ENCODE measurements around the gene MMAA.
"Not testable (repeated sequence)": the region's sequence is repeated elsewhere in the genome, so short reads cannot be mapped to it uniquely, and the experiment has no call there.

Gene MMAA

DNA sequence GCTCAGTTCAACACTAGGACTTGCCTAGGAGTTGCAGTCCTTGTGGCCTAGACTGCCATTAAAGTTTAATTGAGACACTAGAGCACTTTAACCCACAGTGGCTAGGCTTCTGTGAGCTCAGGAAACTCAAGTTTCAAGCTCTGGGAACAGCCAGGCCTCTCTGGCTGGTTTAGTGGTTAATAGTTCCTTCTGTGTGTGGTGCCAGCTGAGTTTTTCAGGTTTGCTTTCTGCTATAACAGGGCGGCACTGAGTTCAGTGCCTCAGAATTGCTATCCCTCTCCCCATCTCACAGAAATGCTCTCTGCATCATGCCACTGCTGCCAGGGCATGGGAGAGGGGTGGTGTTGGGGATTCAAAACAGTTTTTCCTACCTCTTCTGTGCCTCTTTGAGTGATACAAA is 15.9 kb downstream of the MMAA start:
- DNase-seq (ENCODE audit: low read depth in 2 of 2): no peak

DNA sequence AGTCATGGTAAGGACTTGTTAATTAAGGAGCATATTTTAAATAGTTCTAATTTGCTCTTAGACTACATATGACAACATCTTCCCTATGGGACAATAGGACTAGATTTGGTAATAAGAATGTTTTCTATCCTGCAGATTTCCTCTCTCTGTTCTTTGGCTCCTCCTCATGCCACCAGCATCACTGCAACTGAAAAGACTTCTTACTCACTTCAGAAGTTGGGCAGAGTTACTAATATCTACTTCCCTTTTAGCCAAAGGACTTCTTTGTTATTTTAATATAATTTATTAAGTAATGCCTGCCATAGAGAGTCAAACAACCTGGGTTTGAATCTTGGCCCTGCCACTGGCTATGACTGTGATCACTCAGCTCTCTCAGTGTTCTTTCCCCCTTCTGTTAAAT is 16.4 kb downstream of the MMAA start:
- DNase-seq (ENCODE audit: low read depth in 2 of 2): no peak

- DNase-seq (ENCODE audit: low read depth in 2 of 2): no peak
Measured at GRCh38 chr4:145639186-145639698, 20.1 kb downstream of the MMAA start.

DNA sequence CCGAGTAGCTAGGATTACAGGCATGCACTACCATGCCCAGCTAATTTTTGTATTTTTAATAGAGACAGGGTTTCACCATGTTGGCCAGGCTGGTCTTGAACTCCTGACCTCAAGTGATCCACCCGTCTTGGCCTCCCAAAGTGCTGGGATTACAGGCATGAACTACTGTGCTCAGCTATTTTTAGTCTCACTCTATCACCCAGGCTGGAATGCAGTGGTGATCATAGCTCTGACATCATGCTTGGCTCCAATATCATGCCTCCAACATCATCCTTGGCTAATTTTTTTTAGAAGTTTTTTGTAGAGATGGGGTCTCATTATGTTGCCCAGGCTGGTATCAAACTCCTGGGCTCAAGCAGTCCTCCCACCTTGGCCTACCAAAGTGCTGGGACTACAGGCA is 21.1 kb downstream of the MMAA start:
- peak in 1 of 2 experiments; percentile 29 for DNase-seq (ENCODE audit: low read depth in 2 of 2)

- DNase-seq (ENCODE audit: low read depth in 2 of 2): no peak
Measured at GRCh38 chr4:145643295-145643694, 24.1 kb downstream of the MMAA start.

GRCh38 chr4:145644699-145645098 is 25.5 kb downstream of the MMAA start:
- no peak for DNase-seq (ENCODE audit: low read depth in 2 of 2)

DNA sequence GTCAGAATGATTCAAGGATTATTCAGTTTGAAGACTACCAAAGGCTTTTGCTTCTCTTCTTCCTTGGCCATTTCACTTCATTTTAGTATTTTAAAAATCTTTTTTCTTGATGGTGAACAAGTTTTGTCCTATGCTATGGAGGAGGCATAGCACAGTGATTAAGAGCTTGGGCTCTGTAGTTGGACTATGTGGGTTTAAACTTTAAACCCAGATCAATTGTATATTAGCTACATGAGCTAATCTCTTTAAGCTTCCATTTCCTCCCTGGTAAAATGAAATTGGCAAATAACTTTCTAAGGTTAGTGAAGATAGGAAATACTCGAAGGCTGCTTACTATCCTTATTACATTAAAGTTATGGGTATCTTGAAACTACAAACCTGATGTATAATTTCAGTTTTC is 37.0 kb downstream of the MMAA start:
- DNase-seq (ENCODE audit: low read depth in 2 of 2): no peak

DNA sequence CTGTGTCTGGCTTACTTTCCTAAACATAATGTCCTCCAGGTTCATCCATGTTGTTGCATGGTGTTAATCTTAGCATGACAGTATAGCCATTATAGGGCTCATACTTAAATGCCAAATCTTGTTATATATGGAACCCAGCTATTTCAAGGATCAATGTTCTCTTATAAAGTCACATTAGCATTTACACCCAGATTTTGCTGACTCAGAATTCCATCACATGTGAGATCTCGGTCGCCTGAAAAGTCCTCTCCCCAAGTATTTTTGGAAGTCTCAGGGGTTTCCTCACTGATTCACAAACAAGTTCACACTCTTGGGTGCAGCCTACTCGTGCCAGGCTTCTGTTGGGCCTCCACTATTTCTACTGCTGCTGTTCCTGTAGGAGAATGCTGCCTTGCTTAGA is 40.9 kb downstream of the MMAA start:
- no peak for DNase-seq (ENCODE audit: low read depth in 2 of 2)

- DNase-seq (ENCODE audit: low read depth in 2 of 2): no peak
Measured at GRCh38 chr4:145663194-145663593, 44.0 kb downstream of the MMAA start.

GRCh38 chr4:145665773-145666172 is 46.6 kb downstream of the MMAA start:
- no peak for DNase-seq (ENCODE audit: low read depth in 2 of 2)

DNA sequence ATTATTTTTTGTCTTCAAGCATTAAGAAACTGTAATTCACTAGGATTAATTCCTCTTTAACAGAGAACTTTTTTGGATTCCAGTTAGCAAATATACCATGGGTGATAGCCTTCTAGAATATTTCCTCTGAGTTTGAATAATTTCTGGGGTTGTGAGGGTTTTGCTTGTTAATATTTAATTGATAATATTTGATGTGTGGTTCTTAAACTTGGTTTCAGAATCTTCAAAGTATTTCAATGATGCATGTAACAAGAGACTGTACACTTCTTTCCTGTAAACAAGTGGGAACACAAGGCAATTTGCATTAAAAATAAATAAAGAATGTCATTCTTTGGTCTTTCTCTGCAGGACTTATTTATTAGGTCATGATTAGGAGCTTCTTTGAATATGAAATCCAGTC is 51.2 kb downstream of the MMAA start:
- no peak for DNase-seq (ENCODE audit: low read depth in 2 of 2)

- DNase-seq (ENCODE audit: low read depth in 2 of 2): peak; percentile 32 to 38
Measured at GRCh38 chr4:145679520-145679919, 60.3 kb downstream of the MMAA start.

DNA sequence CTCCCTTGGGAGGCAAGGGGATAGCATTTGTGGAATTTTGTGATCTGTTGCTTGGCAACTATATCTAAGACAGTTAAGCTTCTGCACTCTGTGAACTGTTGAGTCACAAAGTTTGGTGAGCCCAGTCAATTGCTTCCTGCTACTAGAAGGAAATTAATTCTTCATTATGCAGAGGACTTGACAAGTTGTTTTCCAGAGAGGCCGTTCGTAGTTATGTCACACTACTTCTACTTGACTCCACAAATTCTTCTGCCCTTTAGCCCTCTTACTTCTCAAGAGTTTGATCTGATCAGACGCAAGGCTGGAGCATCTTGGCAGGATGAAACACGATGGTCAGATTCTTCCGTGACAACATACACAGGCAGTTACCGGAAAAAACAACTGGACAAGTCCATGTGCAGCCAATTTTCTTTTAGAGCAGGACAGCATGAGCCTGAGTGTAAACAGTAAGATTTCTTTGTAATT is 60.8 kb downstream of the MMAA start, which contains the start of gene C4orf51:
C4orf51 (plus strand) TSS at position 156 of the 465 bp plus-strand sequence; CDS start at position 214, 58 bp downstream.
- peak in 1 of 2 experiments; percentile 18 for DNase-seq (ENCODE audit: low read depth in 2 of 2)

- DNase-seq (ENCODE audit: low read depth in 2 of 2): no peak
Measured at GRCh38 chr4:145680902-145681301, 61.7 kb downstream of the MMAA start.

DNA sequence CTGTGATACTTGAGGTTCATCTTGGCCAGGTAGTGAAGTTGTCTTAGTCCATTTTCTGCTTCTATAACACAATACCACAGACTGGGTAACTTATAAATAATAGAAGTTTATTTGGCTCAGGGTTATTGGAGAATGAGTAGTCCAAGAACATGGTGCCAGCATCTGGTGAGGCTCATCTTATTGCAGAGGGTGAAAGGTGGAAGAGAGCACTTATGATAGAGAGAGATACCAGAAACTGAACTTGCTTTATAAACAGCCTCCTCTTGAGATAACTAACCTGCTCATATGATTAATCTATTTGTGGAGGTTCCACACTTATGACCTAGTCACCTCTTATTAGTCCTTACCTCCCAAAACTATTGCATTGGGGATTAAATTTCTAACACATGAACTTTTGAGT is 62.3 kb downstream of the MMAA start:
- DNase-seq (ENCODE audit: low read depth in 2 of 2): no peak

DNA sequence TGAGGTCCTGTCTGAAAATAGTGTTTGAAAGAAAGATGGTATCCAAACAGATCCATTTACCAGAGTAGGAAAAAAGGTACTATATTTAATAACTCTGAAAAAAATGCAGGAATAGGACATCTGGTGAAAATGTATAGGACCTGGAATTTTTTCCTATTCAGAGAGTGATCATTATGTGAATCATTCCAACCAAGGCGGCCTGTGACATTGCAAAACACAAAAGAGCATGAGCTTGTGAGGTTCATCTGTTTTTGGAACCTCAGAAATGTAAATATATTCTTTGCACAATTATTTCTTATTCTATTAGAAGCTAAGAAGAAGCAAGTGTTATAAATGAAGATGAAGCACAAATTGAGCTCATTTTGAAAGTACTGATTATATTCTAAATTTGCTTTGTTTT is 62.8 kb downstream of the MMAA start:
- DNase-seq (ENCODE audit: low read depth in 2 of 2): peak in 1 of 2 experiments; percentile 7

DNA sequence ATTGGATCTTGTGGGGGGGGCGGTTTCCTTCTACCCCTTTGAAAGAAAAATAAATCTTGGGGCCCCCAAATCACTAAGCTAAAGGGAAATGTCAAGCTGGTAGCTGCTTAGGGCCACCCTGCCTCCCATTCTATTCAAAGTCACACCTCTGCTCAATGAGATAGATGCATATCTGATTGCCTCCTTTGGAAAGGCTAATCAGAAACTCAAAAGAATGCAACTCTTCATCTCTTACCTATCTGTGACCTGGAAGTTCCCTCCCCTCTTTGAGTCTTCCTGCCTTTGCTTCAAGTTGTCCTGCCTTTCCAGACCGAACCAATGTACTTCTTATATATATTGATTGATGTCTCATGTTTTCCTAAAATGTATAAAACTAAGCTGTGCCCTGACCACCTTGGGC is 67.8 kb downstream of the MMAA start:
- DNase-seq (ENCODE audit: low read depth in 2 of 2): no peak

GRCh38 chr4:145690610-145691009 is 71.4 kb downstream of the MMAA start:
- no peak for DNase-seq (ENCODE audit: low read depth in 2 of 2)

- not testable (repeated sequence) for DNase-seq (ENCODE audit: low read depth in 2 of 2)
Measured at GRCh38 chr4:145691416-145691815, 72.2 kb downstream of the MMAA start.

GRCh38 chr4:145694929-145695328 is 75.7 kb downstream of the MMAA start:
- DNase-seq (ENCODE audit: low read depth in 2 of 2): no peak

- no peak for DNase-seq (ENCODE audit: low read depth in 2 of 2)
Measured at GRCh38 chr4:145697332-145697731, 78.1 kb downstream of the MMAA start.

DNA sequence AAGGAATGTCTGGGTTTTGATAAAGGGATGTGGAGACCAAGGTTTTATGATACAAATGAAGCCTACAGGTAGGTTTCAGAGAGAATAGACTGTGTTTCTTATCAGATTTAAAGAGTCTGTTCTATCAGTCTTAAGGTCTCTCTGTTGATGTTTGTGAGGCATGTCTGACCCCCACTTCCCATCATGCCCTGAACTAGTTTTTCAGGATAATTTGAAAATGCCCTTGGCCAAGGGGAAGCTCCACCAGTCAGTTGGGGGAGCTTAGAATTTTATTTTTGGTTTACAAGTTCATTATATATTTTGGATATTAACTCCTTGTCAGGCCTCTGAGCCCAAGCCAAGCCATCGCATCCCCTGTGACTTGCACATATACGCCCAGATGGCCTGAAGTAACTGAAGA is 79.3 kb downstream of the MMAA start:
- no peak for DNase-seq (ENCODE audit: low read depth in 2 of 2)

- no peak for DNase-seq (ENCODE audit: low read depth in 2 of 2)
Measured at GRCh38 chr4:145703850-145704497, 84.8 kb downstream of the MMAA start.

GRCh38 chr4:145709336-145709735 is 90.2 kb downstream of the MMAA start:
- DNase-seq (ENCODE audit: low read depth in 2 of 2): no peak

Measured in fibroblast of skin of left quadriceps (primary cell).